Skeletal muscle tissue (tissue), 4 donors: ENCODE results near the gene CCL13. TPM values are rescaled to one million over a fixed set of nuclear protein-coding genes. Genes with fewer than 3 reads are reported as not detected.

ENCODE experiments used
- H3K27ac ChIP-seq: one replicate; pipeline ENCODE4 v1.7.0; 2013; ENCODE audit warnings: mild to moderate bottlenecking, low read depth, low read length, inconsistent platforms
- H3K27me3 ChIP-seq, 3 donors: one replicate each; pipeline ENCODE4 v1.7.0; 2013; ENCODE audit warnings: low read length in 3 of 3; ENCODE audit not compliant: control insufficient read depth in 3 of 3, insufficient read depth in 3 of 3
- H3K36me3 ChIP-seq, 3 donors: one replicate each; pipeline ENCODE4 v1.7.0; 2013; ENCODE audit warnings: low read length in 3 of 3; ENCODE audit not compliant: control insufficient read depth in 3 of 3, insufficient read depth in 3 of 3
- H3K4me1 ChIP-seq, 3 donors: one replicate each; pipeline ENCODE4 v1.7.0; 2013; ENCODE audit warnings: low read length in 3 of 3, mild to moderate bottlenecking in 3 of 3; ENCODE audit not compliant: control insufficient read depth in 3 of 3, insufficient read depth in 3 of 3
- H3K4me3 ChIP-seq, 3 donors: one replicate each; pipeline ENCODE4 v1.7.0; 2013; ENCODE audit warnings: low read length in 3 of 3
- H3K9ac ChIP-seq, 3 donors: one replicate each; pipeline ENCODE4 v1.7.0; 2013; ENCODE audit warnings: low read length in 3 of 3, mild to moderate bottlenecking in 3 of 3, moderate library complexity in 2 of 3, low read depth in 1 of 3
- H3K9me3 ChIP-seq, 3 donors: one replicate each; pipeline ENCODE4 v1.7.0; 2013; ENCODE audit warnings: low read length in 3 of 3; ENCODE audit not compliant: control insufficient read depth in 3 of 3
- total RNA-seq: library from RNA; depleted of rRNA; stranded (reverse); fragments of >200 nt; gene quantifications from one replicate; pipeline ENCODE4 v1.2.3, GENCODE V29; 2014
- donor health status: Osteomylitis.

CCL13 gene
- total RNA-seq, 1 donor from 2014 or later = 3.7 TPM

GRCh38 chr17:34358631-34359030 is 2.4 kb downstream of the CCL13 start:
- no peaks in the 10 kb centered on the region for H3K4me1 ChIP-seq

GRCh38 chr17:34360601-34361270 is 4.5 kb downstream of the CCL13 start:
- H3K36me3 ChIP-seq = no peaks in the 10 kb centered on the region
- H3K27me3 ChIP-seq = peaks cover 0 to 14% (median 10%) of the 10 kb centered on the region in 3 donors
- no peaks in the 10 kb centered on the region for H3K9me3 ChIP-seq
- H3K27ac ChIP-seq = no peak overlapping the region
- no peak overlapping the region for H3K9ac ChIP-seq
- no peaks in the 10 kb centered on the region for H3K4me1 ChIP-seq
- H3K4me3 ChIP-seq = no peak overlapping the region

More at GRCh38 chr17:34358631-34359030, 2.4 kb downstream of the CCL13 start:
- no peak overlapping the region for H3K4me3 ChIP-seq
- H3K36me3 ChIP-seq = no peaks in the 10 kb centered on the region
- no peak overlapping the region for H3K27ac ChIP-seq
- H3K27me3 ChIP-seq = peaks cover 0 to 14% (median 10%) of the 10 kb centered on the region in 3 donors
- H3K9ac ChIP-seq = no peak overlapping the region
- no peaks in the 10 kb centered on the region for H3K9me3 ChIP-seq

- Histone ChIP-seq H3K27me3 (peaks cover 4 to 16% (median 11%) of the 10 kb centered on the region in 3 donors), H3K9ac (no peak overlapping the region), H3K9me3 (no peaks in the 10 kb centered on the region), H3K4me3 (no peak overlapping the region), H3K27ac (no peak overlapping the region), H3K36me3 (no peaks in the 10 kb centered on the region), H3K4me1 (no peaks in the 10 kb centered on the region)
Observed at GRCh38 chr17:34361478-34362061, 5.3 kb downstream of the CCL13 start.

GRCh38 chr17:34363183-34363661 is 6.9 kb downstream of the CCL13 start, which contains the start of gene CCL1:
TSS of gene CCL1 (minus strand) at chr17:34363233. CDS start at chr17:34363161, 72 bp downstream.
- Histone ChIP-seq H3K9ac (no peak within 1 kb of the TSS), H3K27ac (no peak within 1 kb of the TSS), H3K36me3 (no peaks in the 10 kb centered on the region)

GRCh38 chr17:34364751-34365150 is 8.5 kb downstream of the CCL13 start:
- peaks cover 0 to 6% (median 0%) of the 10 kb centered on the region in 3 donors for H3K4me1 ChIP-seq
- H3K27me3 ChIP-seq = peaks cover 6 to 24% (median 14%) of the 10 kb centered on the region in 3 donors
- H3K36me3 ChIP-seq = no peaks in the 10 kb centered on the region
- no peak overlapping the region for H3K4me3 ChIP-seq
- H3K27ac ChIP-seq = no peak overlapping the region
- no peaks in the 10 kb centered on the region for H3K9me3 ChIP-seq
- H3K9ac ChIP-seq = no peak overlapping the region

More at GRCh38 chr17:34363183-34363661, 6.9 kb downstream of the CCL13 start, which contains the start of gene CCL1:
- no peak within 1 kb of the TSS for H3K4me3 ChIP-seq
- peaks cover 6 to 24% (median 14%) of the 10 kb centered on the region in 3 donors for H3K27me3 ChIP-seq
- H3K4me1 ChIP-seq = peaks cover 0 to 6% (median 0%) of the 10 kb centered on the region in 3 donors
- no peaks in the 10 kb centered on the region for H3K9me3 ChIP-seq

- Histone ChIP-seq H3K27ac (no peak overlapping the region), H3K27me3 (peaks cover 6 to 24% (median 14%) of the 10 kb centered on the region in 3 donors), H3K4me1 (peaks cover 0 to 6% (median 0%) of the 10 kb centered on the region in 3 donors), H3K36me3 (no peaks in the 10 kb centered on the region), H3K9me3 (no peaks in the 10 kb centered on the region), H3K9ac (no peak overlapping the region), H3K4me3 (no peak overlapping the region)
Observed at GRCh38 chr17:34365340-34365739, 9.1 kb downstream of the CCL13 start.

- H3K27ac ChIP-seq = no peak overlapping the region
- no peak overlapping the region for H3K4me3 ChIP-seq
- no peak overlapping the region for H3K9ac ChIP-seq
- H3K4me1 ChIP-seq = peaks cover 0 to 6% (median 0%) of the 10 kb centered on the region in 3 donors
- H3K27me3 ChIP-seq = peaks cover 6 to 24% (median 14%) of the 10 kb centered on the region in 3 donors
- no peaks in the 10 kb centered on the region for H3K36me3 ChIP-seq
- no peaks in the 10 kb centered on the region for H3K9me3 ChIP-seq
Observed at GRCh38 chr17:34366010-34366409, 9.7 kb downstream of the CCL13 start.

GRCh38 chr17:34366529-34367107 is 10.3 kb downstream of the CCL13 start:
- Histone ChIP-seq H3K9ac (no peak overlapping the region), H3K9me3 (no peaks in the 10 kb centered on the region), H3K4me3 (no peak overlapping the region), H3K27ac (no peak overlapping the region), H3K4me1 (peaks cover 0 to 6% (median 0%) of the 10 kb centered on the region in 3 donors), H3K36me3 (no peaks in the 10 kb centered on the region), H3K27me3 (peaks cover 6 to 24% (median 14%) of the 10 kb centered on the region in 3 donors)

GRCh38 chr17:34367486-34368195 is 11.4 kb downstream of the CCL13 start:
- peaks cover 0 to 6% (median 0%) of the 10 kb centered on the region in 3 donors for H3K4me1 ChIP-seq
- no peak overlapping the region for H3K27ac ChIP-seq
- H3K4me3 ChIP-seq = no peak overlapping the region
- no peaks in the 10 kb centered on the region for H3K36me3 ChIP-seq
- H3K27me3 ChIP-seq = peaks cover 6 to 18% (median 11%) of the 10 kb centered on the region in 3 donors
- H3K9me3 ChIP-seq = no peaks in the 10 kb centered on the region
- no peak overlapping the region for H3K9ac ChIP-seq
